Epithelial cell of proximal tubule (primary cell): ENCODE data around the gene TMEM131L. TPM values are rescaled to one million over a fixed set of nuclear protein-coding genes. Genes with fewer than 3 reads are reported as not detected.
A peak's percentile ranks its signal among the peaks of the same experiment; 100 is the strongest.
"Not testable (repeated sequence)": the region's sequence is repeated elsewhere in the genome, so short reads cannot be mapped to it uniquely, and the experiment has no call there.

Experiments
- DNase-seq: peaks from one replicate; pipeline ENCODE4 v3.0.0-alpha.2; 2011; ENCODE audit warnings: low read depth
- H3K4me3 ChIP-seq: 2 replicates; pipeline ENCODE4 v1.5.1; 2011; ENCODE audit warnings: low read depth, mild to moderate bottlenecking, low read length
- total RNA-seq: library from RNA; depleted of rRNA; stranded (reverse); fragments of >200 nt; gene quantifications from 2 replicates; pipeline ENCODE4 v1.2.3, GENCODE V29; 2015
- TF ChIP-seq, protein P1 (sequence below): conservative IDR thresholded peaks from 2 replicates; pipeline ENCODE4 v1.5.1; 2012; ENCODE audit warnings: low read depth, mild to moderate bottlenecking, low read length

The TMEM131L gene
- total RNA-seq, 1 donor from 2014 or later, result 4.5 TPM

DNA sequence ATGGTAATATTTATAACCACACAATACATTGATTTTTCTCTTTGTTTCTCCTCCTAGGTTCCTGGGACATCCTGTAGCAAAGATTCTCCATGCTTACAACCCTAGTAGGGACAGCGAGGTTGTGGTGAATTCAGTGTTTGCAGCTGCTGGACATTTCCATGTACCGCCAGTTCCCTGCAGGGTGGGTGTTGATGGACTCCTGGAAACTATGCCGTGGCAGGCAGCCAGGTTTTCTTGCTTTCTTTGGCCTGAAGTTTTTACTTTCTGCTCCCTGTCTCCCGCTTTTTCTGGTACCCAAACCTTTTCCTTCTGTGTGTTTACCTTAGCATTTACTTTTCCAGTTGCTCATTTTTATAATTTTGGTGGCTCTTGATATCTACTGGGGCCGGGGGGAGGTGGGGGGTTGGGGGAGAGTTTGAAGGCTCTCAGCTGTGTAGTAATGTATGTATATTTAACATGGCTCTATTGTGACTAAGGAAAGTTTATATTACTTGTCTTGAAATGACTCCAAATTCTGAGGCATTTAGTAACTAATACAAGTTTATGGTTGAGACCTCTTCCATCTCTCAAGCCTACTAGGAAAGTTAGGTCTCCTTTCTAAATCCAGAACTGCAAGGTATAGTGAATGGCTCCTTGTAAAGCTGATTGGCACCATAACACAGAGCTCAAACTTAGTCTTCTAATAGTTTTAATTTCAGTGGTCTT, 89.7 kb downstream of the TMEM131L start:
- DNase-seq, result no peak
- TF ChIP-seq, protein P1, sequence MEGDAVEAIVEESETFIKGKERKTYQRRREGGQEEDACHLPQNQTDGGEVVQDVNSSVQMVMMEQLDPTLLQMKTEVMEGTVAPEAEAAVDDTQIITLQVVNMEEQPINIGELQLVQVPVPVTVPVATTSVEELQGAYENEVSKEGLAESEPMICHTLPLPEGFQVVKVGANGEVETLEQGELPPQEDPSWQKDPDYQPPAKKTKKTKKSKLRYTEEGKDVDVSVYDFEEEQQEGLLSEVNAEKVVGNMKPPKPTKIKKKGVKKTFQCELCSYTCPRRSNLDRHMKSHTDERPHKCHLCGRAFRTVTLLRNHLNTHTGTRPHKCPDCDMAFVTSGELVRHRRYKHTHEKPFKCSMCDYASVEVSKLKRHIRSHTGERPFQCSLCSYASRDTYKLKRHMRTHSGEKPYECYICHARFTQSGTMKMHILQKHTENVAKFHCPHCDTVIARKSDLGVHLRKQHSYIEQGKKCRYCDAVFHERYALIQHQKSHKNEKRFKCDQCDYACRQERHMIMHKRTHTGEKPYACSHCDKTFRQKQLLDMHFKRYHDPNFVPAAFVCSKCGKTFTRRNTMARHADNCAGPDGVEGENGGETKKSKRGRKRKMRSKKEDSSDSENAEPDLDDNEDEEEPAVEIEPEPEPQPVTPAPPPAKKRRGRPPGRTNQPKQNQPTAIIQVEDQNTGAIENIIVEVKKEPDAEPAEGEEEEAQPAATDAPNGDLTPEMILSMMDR, result no peak
- H3K4me3 ChIP-seq, result no peak overlapping the region

GRCh38 chr4:153556435-153556815, 90.3 kb downstream of the TMEM131L start:
- no peak overlapping the region for H3K4me3 ChIP-seq
- no peak for DNase-seq
- TF ChIP-seq, protein P1, result no peak

- TF ChIP-seq, protein P1, result no peak
- DNase-seq, result no peak
- H3K4me3 ChIP-seq, result no peak overlapping the region
Observed at GRCh38 chr4:153560908-153561307, 94.7 kb downstream of the TMEM131L start.

DNA sequence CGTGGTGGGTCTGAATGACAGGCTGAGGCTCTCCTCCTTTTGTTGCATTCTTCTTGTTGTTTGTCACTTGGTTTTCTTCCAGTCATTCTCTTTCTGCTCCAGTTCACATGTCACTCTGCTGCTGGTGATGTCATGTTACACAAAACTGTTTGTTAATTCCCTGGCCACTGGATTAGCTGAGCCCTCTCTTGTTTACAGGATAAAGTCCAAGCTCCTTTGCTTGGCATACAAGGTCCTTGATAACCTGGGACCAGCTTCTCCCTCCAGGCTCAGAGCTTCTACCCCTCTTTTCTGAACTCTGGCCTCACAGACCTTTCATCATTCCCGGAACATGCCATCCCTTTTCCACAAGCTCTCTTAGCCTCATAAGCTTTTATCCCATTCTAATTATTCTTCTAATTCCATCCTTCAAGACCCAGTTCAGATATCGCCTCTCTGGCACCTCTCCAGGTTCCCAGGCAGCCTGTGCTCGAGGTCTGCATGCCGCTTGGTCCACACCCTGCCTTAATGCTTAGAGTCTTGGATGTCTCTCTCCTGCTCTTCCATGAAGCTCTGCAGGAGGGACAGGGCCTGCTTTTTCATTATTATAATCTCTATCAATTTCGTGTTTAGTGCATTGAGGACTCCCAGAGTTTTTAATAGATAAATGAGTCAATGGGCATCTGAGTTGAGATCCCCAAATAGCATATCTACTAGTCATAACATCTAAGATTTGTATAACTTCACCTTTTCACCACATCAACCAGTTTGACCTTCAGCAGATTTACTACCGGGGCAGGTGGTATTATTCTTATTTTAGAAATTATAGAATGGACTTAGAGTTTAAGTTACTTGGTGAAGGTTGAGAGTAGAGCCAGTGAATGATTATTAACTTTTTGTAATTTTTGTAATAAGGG, 98.7 kb downstream of the TMEM131L start:
- TF ChIP-seq, protein P1, result no peak
- DNase-seq, result peak; percentile 55
- H3K4me3 ChIP-seq, result no peak overlapping the region

DNA sequence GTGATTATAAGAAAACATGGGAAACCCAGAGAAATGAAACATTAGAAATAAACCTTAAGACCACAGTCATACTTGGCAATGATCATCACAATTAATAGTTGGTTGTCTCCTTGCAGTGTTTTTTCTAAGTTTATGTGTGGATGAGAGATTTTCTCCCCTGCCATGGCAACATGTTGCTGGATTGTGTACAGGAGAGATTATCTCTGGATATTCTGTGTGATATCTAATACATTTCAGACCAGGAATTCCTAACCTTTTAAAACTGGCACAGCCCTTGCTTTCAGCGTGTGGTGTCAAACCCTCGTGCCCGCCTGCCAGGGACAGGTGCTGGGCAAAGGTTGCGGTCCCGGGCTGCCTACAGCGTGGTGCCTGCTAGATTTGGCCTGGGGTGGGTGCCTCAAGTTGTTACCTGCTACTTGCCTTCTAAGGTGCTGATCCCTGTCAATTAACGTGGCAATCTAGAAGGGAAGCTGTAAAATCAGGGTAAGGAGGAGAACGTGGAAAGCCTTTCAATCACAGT, 100.5 kb downstream of the TMEM131L start:
- DNase-seq, result no peak
- H3K4me3 ChIP-seq, result no peak overlapping the region
- TF ChIP-seq, protein P1, result no peak

DNA sequence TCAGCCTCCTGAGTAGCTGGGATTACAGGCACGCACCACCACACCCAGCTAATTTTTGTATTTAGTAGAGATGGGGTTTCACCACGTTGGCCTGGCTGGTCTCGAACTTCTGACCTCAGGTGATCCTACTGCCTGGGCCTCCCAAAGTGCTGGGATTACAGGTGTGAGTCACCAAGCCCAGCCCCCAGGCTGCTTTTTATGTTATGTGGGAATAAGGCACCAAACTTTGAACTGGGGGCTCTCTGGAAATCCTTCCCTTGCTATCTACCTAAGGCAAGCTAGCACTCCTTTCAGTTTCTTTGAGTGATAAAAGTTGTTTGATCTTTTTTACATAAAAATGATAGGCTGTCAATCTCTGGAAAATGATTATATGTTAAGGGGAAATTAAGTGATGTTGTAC, 101.5 kb downstream of the TMEM131L start:
- not testable (repeated sequence) for DNase-seq, H3K4me3 ChIP-seq

GRCh38 chr4:153570228-153570973, 104.2 kb downstream of the TMEM131L start:
- H3K4me3 ChIP-seq, result no peak overlapping the region
- DNase-seq, result no peak
- TF ChIP-seq, protein P1, result no peak
